GM15510 (cell line): Measurements from ENCODE around the gene ESRRB.

ENCODE experiments used
- POLR2A ChIP-seq: IDR thresholded peaks from 3 replicates; pipeline ENCODE4 v1.6.1; 2011; ENCODE audit warnings: borderline replicate concordance; ENCODE audit not compliant: insufficient read length; ENCODE audit errors: extremely low read depth

The ESRRB gene

DNA sequence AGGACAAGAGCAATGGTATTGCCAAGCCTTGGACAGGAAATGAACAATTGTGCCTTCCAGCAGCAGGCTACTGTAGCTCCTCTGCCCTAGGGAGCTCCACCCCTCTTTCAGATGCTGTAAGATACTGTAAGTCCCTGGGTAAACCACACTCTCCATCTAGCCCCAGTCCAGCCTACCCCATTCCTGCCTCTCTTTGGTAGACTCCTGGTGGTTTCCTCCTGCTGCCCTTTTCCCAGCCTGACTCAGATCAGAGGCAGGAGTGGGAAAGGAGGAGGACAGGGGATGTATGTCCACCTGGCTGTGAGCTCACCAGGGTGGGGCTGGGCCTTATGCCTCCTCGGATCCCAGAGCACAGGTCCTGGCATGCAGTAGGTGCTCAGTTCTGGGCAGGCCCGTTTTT, 174.6 kb downstream of the ESRRB start:
- no peak for TF ChIP-seq POLR2A

DNA sequence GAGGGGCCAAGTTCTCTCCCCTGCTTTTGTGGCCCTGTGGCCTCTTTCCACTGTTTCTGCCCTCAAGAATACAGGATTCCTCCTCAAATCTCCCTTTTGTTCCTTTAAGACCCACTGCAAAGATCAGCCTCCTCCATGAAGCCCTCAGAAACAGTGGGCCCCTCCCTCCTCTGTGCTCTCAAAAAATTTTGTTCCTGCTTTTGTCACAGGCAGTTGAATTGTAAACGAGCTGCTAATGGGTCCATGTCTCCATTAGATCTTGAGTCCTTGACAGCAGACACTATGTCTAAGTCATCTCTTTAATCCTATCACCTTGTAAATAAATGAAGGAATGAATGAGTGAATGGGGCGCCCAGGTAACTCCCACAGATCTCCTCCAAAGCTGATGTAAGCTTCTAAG, 175.2 kb downstream of the ESRRB start:
- TF ChIP-seq POLR2A: no peak
